GM23338 (cell line): Measurements from ENCODE around the gene IGF2BP1. TPM values are rescaled to one million over a fixed set of nuclear protein-coding genes. Genes with fewer than 3 reads are reported as not detected.

Experiments used
- ATAC-seq: fragments of 200-7000 bp; cut with Tn5 transposase; 3 replicates; pipeline ENCODE4 v1.9.1; 2020
- DNase-seq: peaks from one replicate; pipeline ENCODE4 v3.0.0-alpha.2; 2015; ENCODE audit warnings: low spot score
- H2AFZ ChIP-seq: fragments of 200-600 bp; sonication (generic); 2 replicates; pipeline ENCODE4 v1.8.0; 2016; ENCODE audit warnings: antibody characterized with exemption, mild to moderate bottlenecking, moderate library complexity
- H3F3A ChIP-seq: fragments of 200-600 bp; sonication (generic); replicated peaks from 2 replicates; pipeline ENCODE4 v1.8.0; 2017; ENCODE audit warnings: antibody characterized with exemption, mixed run types, low read depth
- H3K27ac ChIP-seq: fragments of 200-600 bp; sonication (generic); 2 replicates; pipeline ENCODE4 v1.6.1; 2016; ENCODE audit warnings: low read depth
- H3K27me3 ChIP-seq: fragments of 200-600 bp; sonication (generic); 2 replicates; pipeline ENCODE4 v1.8.0; 2016; ENCODE audit warnings: mild to moderate bottlenecking, mixed run types, moderate library complexity; ENCODE audit not compliant: insufficient read depth
- H3K36me3 ChIP-seq: fragments of 200-600 bp; sonication (generic); 2 replicates; pipeline ENCODE4 v1.8.0; 2016; ENCODE audit warnings: mild to moderate bottlenecking; ENCODE audit not compliant: insufficient read depth
- H3K4me1 ChIP-seq: fragments of 200-600 bp; sonication (generic); 2 replicates; pipeline ENCODE4 v1.8.0; 2016; ENCODE audit warnings: mild to moderate bottlenecking, moderate library complexity; ENCODE audit not compliant: insufficient read depth
- H3K4me2 ChIP-seq: fragments of 200-600 bp; sonication (generic); 2 replicates; pipeline ENCODE4 v1.7.1; 2017; ENCODE audit warnings: mixed run types
- H3K4me3 ChIP-seq: fragments of 200-600 bp; sonication (generic); 2 replicates; pipeline ENCODE4 v1.6.1; 2016; ENCODE audit warnings: mixed run types
- H3K79me2 ChIP-seq: fragments of 200-600 bp; sonication (generic); replicated peaks from 2 replicates; pipeline ENCODE4 v1.8.0; 2017; ENCODE audit warnings: mild to moderate bottlenecking; ENCODE audit not compliant: insufficient read depth
- H3K9me2 ChIP-seq: fragments of 200-600 bp; sonication (generic); 2 replicates; pipeline ENCODE4 v1.8.0; 2017; ENCODE audit not compliant: insufficient read depth
- H4K20me1 ChIP-seq: fragments of 200-600 bp; sonication (generic); replicated peaks from 2 replicates; pipeline ENCODE4 v1.8.0; 2017; ENCODE audit warnings: mild to moderate bottlenecking; ENCODE audit not compliant: insufficient read depth
- H3K27ac Mint-ChIP-seq: 2 replicates; pipeline ENCODE4 v1.8.0; 2020; ENCODE audit warnings: inconsistent platforms, mild to moderate bottlenecking, moderate library complexity, mixed read lengths
- H3K27me3 Mint-ChIP-seq: 3 replicates; pipeline ENCODE4 v1.8.0; 2022; ENCODE audit warnings: low read depth, mild to moderate bottlenecking, moderate library complexity, mixed read lengths, inconsistent platforms; ENCODE audit not compliant: insufficient read depth, poor library complexity
- H3K36me3 Mint-ChIP-seq: 3 replicates; pipeline ENCODE4 v1.8.0; 2021; ENCODE audit warnings: low read depth, mild to moderate bottlenecking, inconsistent platforms, moderate library complexity, mixed read lengths
- H3K4me1 Mint-ChIP-seq: 3 replicates; pipeline ENCODE4 v1.8.0; 2020; ENCODE audit warnings: mild to moderate bottlenecking, inconsistent platforms, mixed read lengths
- H3K4me3 Mint-ChIP-seq: 3 replicates; pipeline ENCODE4 v1.8.0; 2021; ENCODE audit warnings: moderate library complexity, mild to moderate bottlenecking, inconsistent platforms, mixed read lengths
- H3K9me3 Mint-ChIP-seq: 3 replicates; pipeline ENCODE4 v1.8.0; 2020; ENCODE audit warnings: moderate library complexity, mild to moderate bottlenecking, inconsistent platforms, mixed read lengths
- CREB1 ChIP-seq: fragments of 250-450 bp; sonication (Bioruptor Pico); IDR thresholded peaks from 2 replicates; pipeline ENCODE4 v1.5.0; 2020; ENCODE audit warnings: low read depth, mild to moderate bottlenecking, moderate library complexity
- CTCF ChIP-seq, 2 experiments: fragments of 200-600 bp in 1 of 2; sonication (generic) in 1 of 2; conservative IDR thresholded peaks; 2 replicates each; pipeline versions ENCODE4 v1.5.1 to v1.6.1; 2016 to 2017; ENCODE audit warnings: antibody characterized with exemption in 2 of 2, low read depth in 2 of 2, mild to moderate bottlenecking in 2 of 2, moderate library complexity in 1 of 2
- ETS1 ChIP-seq: IDR thresholded peaks from 2 replicates; pipeline ENCODE4 v1.6.1; 2016; ENCODE audit warnings: antibody characterized with exemption
- EZH2 ChIP-seq: fragments of 200-600 bp; sonication (generic); IDR thresholded peaks from one replicate; pipeline ENCODE4 v1.8.0; 2017; ENCODE audit warnings: antibody characterized with exemption, mild to moderate bottlenecking, low read depth; ENCODE audit not compliant: unreplicated experiment
- EZH2phosphoT487 ChIP-seq: fragments of 200-600 bp; sonication (generic); IDR thresholded peaks from one replicate; pipeline ENCODE4 v1.8.1; 2018; ENCODE audit warnings: antibody characterized with exemption; ENCODE audit not compliant: unreplicated experiment
- JUNB ChIP-seq: IDR thresholded peaks from one replicate; pipeline ENCODE4 v1.6.1; 2016; ENCODE audit warnings: antibody characterized with exemption; ENCODE audit not compliant: unreplicated experiment
- NANOG ChIP-seq: IDR thresholded peaks from 2 replicates; pipeline ENCODE4 v1.6.1; 2016; ENCODE audit warnings: antibody characterized with exemption, borderline replicate concordance
- POLR2AphosphoS5 ChIP-seq: IDR thresholded peaks from 2 replicates; pipeline ENCODE4 v1.6.1; 2016; ENCODE audit warnings: antibody characterized with exemption, low read depth
- REST ChIP-seq: IDR thresholded peaks from one replicate; pipeline ENCODE4 v1.6.1; 2018; ENCODE audit warnings: antibody characterized with exemption; ENCODE audit not compliant: unreplicated experiment
- STAT1 ChIP-seq: IDR thresholded peaks from one replicate; pipeline ENCODE4 v1.6.1; 2016; ENCODE audit warnings: antibody characterized with exemption; ENCODE audit not compliant: unreplicated experiment
- ZNF114 ChIP-seq: fragments of 250-450 bp; sonication (Bioruptor Pico); IDR thresholded peaks from 2 replicates; pipeline ENCODE4 v1.5.0; 2020; ENCODE audit warnings: mild to moderate bottlenecking, moderate library complexity
- ZNF331 ChIP-seq: fragments of 250-450 bp; sonication (Bioruptor Pico); IDR thresholded peaks from 2 replicates; pipeline ENCODE4 v1.5.0; 2020; ENCODE audit warnings: low read depth, mild to moderate bottlenecking, moderate library complexity
- ZNF462 ChIP-seq: fragments of 250-450 bp; sonication (Bioruptor Pico); IDR thresholded peaks from 2 replicates; pipeline ENCODE4 v1.5.0; 2020; ENCODE audit warnings: mild to moderate bottlenecking, moderate library complexity
- polyA plus RNA-seq: library from polyadenylated mRNA; unstranded; fragments of >200 nt; fragmentation: Nextera tagmentation; extraction: Ambion mirVana; gene quantifications from 2 replicates; pipeline ENCODE4 v1.2.1, GENCODE V29; 2016
- total RNA-seq: library from RNA; depleted of rRNA; stranded (reverse); fragments of >200 nt; shearing (Covaris generic); gene quantifications from 2 replicates; pipeline ENCODE4 v1.2.3, GENCODE V29; 2014

The IGF2BP1 gene
- total and polyA plus RNA-seq, 2 experiments from 2014 or later: 68.6 to 249 TPM

GRCh38 chr17:49038138-49038537, 41.0 kb downstream of the IGF2BP1 start:
- peaks cover 48% of the 10 kb centered on the region for H4K20me1 ChIP-seq
- peaks cover 69% of the 10 kb centered on the region for H3F3A ChIP-seq
- no peak overlapping the region for H3K4me3 ChIP-seq
- H3K27ac Mint-ChIP-seq: no peak overlapping the region; the same call in 1 of the 2 replicates
- H3K4me3 Mint-ChIP-seq: no peak overlapping the region
- H3K27me3 ChIP-seq: no peaks in the 10 kb centered on the region
- H3K4me2 ChIP-seq: no peak overlapping the region
- no peaks in the 10 kb centered on the region for H3K9me3 Mint-ChIP-seq
- peaks cover 73% of the 10 kb centered on the region for H3K36me3 ChIP-seq
- ATAC-seq: no peak
- peaks cover 17% of the 10 kb centered on the region for H3K4me1 ChIP-seq
- H3K27me3 Mint-ChIP-seq: peaks cover 11% of the 10 kb centered on the region
- no peaks in the 10 kb centered on the region for H3K9me2 ChIP-seq
- H3K36me3 Mint-ChIP-seq: peaks cover 91% of the 10 kb centered on the region
- DNase-seq: no peak
- peaks cover 51% of the 10 kb centered on the region for H3K79me2 ChIP-seq
- no peak for TF ChIP-seq REST
- no peak for TF ChIP-seq EZH2phosphoT487
- no peak for TF ChIP-seq STAT1
- TF ChIP-seq CTCF (conservative IDR thresholded peaks at IDR 0.05; ENCODE audit: low read depth in 2 of 2): no peak
- TF ChIP-seq ZNF114 (CRISPR knock-in tag): no peak
- TF ChIP-seq ZNF462 (CRISPR knock-in tag): no peak
- no peak for TF ChIP-seq JUNB
- no peak for TF ChIP-seq EZH2
- no peak for TF ChIP-seq ZNF331 (CRISPR knock-in tag)
- no peak for TF ChIP-seq ETS1
- TF ChIP-seq NANOG: no peak
- TF ChIP-seq POLR2AphosphoS5: no peak
- no peak for TF ChIP-seq CREB1 (CRISPR knock-in tag)
- peak overlapping the region; percentile 51; the same call in 1 of the 2 replicates for H3K27ac ChIP-seq
- no peak overlapping the region for H2AFZ ChIP-seq
- H3K4me1 Mint-ChIP-seq: peaks cover 11% of the 10 kb centered on the region
